Measurements from ENCODE around the gene PTPN3. TPM values are rescaled to one million over a fixed set of nuclear protein-coding genes. Genes with fewer than 3 reads are reported as not detected.

PTPN3 gene
- total RNA-seq, 1 donor from 2014 or later, result 7.8 TPM

DNA sequence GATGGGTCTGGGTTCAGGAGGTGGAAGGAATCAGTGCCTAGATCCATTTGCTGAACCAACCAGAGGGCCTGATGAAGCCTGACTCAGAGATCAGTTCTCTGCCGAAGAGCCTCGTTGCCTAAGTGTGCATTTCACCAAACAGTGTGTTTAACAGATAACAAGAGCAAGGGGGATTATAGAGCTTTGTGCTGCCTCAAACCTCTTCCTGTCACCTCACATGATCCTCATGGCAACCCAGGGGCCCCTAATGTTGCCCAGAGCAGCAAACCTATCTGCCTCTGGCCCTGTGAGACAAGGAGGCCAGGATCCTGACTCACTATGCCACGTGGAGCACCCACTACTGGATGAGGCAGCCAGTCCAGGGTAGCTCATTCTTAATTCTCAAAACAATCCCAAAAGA is 110.9 kb downstream of the PTPN3 start:
- no peaks in the 10 kb centered on the region for H3K4me1 ChIP-seq (ENCODE audit: control insufficient read depth in 3 of 3, insufficient read depth in 3 of 3, low read length in 3 of 3)
- H3K9me3 ChIP-seq (ENCODE audit: control insufficient read depth in 3 of 3, low read length in 3 of 3), result no peaks in the 10 kb centered on the region
- H3K27me3 ChIP-seq (ENCODE audit: control insufficient read depth in 3 of 3, insufficient read depth in 3 of 3, low read length in 3 of 3), result no peaks in the 10 kb centered on the region
- no peak overlapping the region for H3K27ac ChIP-seq (ENCODE audit: low read depth, low read length)
- no peak overlapping the region for H3K9ac ChIP-seq (ENCODE audit: low read depth in 1 of 3, low read length in 3 of 3)
- H3K36me3 ChIP-seq (ENCODE audit: control insufficient read depth in 3 of 3, insufficient read depth in 3 of 3, low read length in 3 of 3), result peaks cover 72 to 95% (median 83%) of the 10 kb centered on the region in 3 donors
- no peak overlapping the region for H3K4me3 ChIP-seq (ENCODE audit: low read length in 3 of 3)

GRCh38 chr9:109385499-109385898 is 112.6 kb downstream of the PTPN3 start:
- H3K4me1 ChIP-seq (ENCODE audit: control insufficient read depth in 3 of 3, insufficient read depth in 3 of 3, low read length in 3 of 3), result no peaks in the 10 kb centered on the region
- no peak overlapping the region for H3K9ac ChIP-seq (ENCODE audit: low read depth in 1 of 3, low read length in 3 of 3)
- no peak overlapping the region for H3K4me3 ChIP-seq (ENCODE audit: low read length in 3 of 3)
- no peaks in the 10 kb centered on the region for H3K9me3 ChIP-seq (ENCODE audit: control insufficient read depth in 3 of 3, low read length in 3 of 3)
- H3K27ac ChIP-seq (ENCODE audit: low read depth, low read length), result no peak overlapping the region
- no peaks in the 10 kb centered on the region for H3K27me3 ChIP-seq (ENCODE audit: control insufficient read depth in 3 of 3, insufficient read depth in 3 of 3, low read length in 3 of 3)
- H3K36me3 ChIP-seq (ENCODE audit: control insufficient read depth in 3 of 3, insufficient read depth in 3 of 3, low read length in 3 of 3), result peaks cover 84 to 99% (median 90%) of the 10 kb centered on the region in 3 donors

- H3K9ac ChIP-seq (ENCODE audit: low read depth in 1 of 3, low read length in 3 of 3), result no peak overlapping the region
- H3K9me3 ChIP-seq (ENCODE audit: control insufficient read depth in 3 of 3, low read length in 3 of 3), result no peaks in the 10 kb centered on the region
- no peaks in the 10 kb centered on the region for H3K4me1 ChIP-seq (ENCODE audit: control insufficient read depth in 3 of 3, insufficient read depth in 3 of 3, low read length in 3 of 3)
- peaks cover 88 to 98% (median 93%) of the 10 kb centered on the region in 3 donors for H3K36me3 ChIP-seq (ENCODE audit: control insufficient read depth in 3 of 3, insufficient read depth in 3 of 3, low read length in 3 of 3)
- no peak overlapping the region for H3K4me3 ChIP-seq (ENCODE audit: low read length in 3 of 3)
- no peak overlapping the region for H3K27ac ChIP-seq (ENCODE audit: low read depth, low read length)
- no peaks in the 10 kb centered on the region for H3K27me3 ChIP-seq (ENCODE audit: control insufficient read depth in 3 of 3, insufficient read depth in 3 of 3, low read length in 3 of 3)
Observed at GRCh38 chr9:109383947-109384346, 114.2 kb downstream of the PTPN3 start.

GRCh38 chr9:109383356-109383755 is 114.8 kb downstream of the PTPN3 start:
- Histone ChIP-seq H3K27ac (ENCODE audit: low read depth, low read length) (no peak overlapping the region), H3K36me3 (ENCODE audit: control insufficient read depth in 3 of 3, insufficient read depth in 3 of 3, low read length in 3 of 3) (peaks cover 88 to 98% (median 93%) of the 10 kb centered on the region in 3 donors), H3K4me1 (ENCODE audit: control insufficient read depth in 3 of 3, insufficient read depth in 3 of 3, low read length in 3 of 3) (no peaks in the 10 kb centered on the region), H3K9ac (ENCODE audit: low read depth in 1 of 3, low read length in 3 of 3) (no peak overlapping the region), H3K9me3 (ENCODE audit: control insufficient read depth in 3 of 3, low read length in 3 of 3) (no peaks in the 10 kb centered on the region), H3K4me3 (ENCODE audit: low read length in 3 of 3) (no peak overlapping the region), H3K27me3 (ENCODE audit: control insufficient read depth in 3 of 3, insufficient read depth in 3 of 3, low read length in 3 of 3) (no peaks in the 10 kb centered on the region)

DNA sequence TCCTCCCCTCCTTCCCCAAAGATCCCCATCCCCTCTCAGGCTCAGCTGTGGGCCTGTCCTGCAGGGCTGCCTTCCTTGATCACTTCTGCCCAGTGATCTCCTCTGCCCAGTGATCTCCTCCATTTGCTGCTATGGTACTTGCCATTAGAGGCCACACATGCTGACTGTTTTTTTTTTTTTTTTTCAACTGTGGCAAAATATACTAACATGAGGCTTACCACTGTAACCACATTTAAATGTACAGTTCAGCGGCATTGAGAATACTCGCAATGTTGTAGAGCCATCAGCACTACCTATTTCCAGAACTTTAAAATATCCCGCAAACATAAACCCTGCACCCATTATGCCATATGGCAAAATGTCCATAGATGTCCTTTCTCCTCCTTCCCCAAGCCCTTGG is 115.5 kb downstream of the PTPN3 start:
- Histone ChIP-seq H3K4me3 (ENCODE audit: low read length in 3 of 3) (no peak overlapping the region), H3K4me1 (ENCODE audit: control insufficient read depth in 3 of 3, insufficient read depth in 3 of 3, low read length in 3 of 3) (no peaks in the 10 kb centered on the region), H3K36me3 (ENCODE audit: control insufficient read depth in 3 of 3, insufficient read depth in 3 of 3, low read length in 3 of 3) (peaks cover 85 to 92% (median 91%) of the 10 kb centered on the region in 3 donors), H3K9ac (ENCODE audit: low read depth in 1 of 3, low read length in 3 of 3) (no peak overlapping the region), H3K27ac (ENCODE audit: low read depth, low read length) (no peak overlapping the region), H3K9me3 (ENCODE audit: control insufficient read depth in 3 of 3, low read length in 3 of 3) (no peaks in the 10 kb centered on the region), H3K27me3 (ENCODE audit: control insufficient read depth in 3 of 3, insufficient read depth in 3 of 3, low read length in 3 of 3) (no peaks in the 10 kb centered on the region)

DNA sequence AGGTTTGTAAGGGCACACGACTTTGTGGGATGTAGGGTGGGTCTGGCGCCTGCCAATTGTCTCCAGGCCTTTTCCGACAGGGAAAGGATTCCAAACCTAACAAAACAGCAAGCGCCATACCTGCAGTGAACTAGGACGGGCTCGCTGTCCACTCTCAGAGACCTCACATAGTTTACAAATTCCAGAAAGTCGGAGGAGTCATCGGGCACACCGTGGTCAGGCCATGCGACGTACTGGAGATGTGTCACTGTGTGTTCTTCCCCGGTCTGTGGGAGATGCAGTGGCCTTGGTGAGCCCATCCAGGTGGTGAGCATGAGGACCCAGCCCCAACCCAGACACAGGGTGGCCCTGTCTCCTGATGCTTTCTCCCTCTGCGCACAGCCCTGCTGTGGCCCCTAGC is 115.9 kb downstream of the PTPN3 start:
- H3K9me3 ChIP-seq (ENCODE audit: control insufficient read depth in 3 of 3, low read length in 3 of 3), result no peaks in the 10 kb centered on the region
- H3K9ac ChIP-seq (ENCODE audit: low read depth in 1 of 3, low read length in 3 of 3), result no peak overlapping the region
- no peaks in the 10 kb centered on the region for H3K27me3 ChIP-seq (ENCODE audit: control insufficient read depth in 3 of 3, insufficient read depth in 3 of 3, low read length in 3 of 3)
- no peaks in the 10 kb centered on the region for H3K4me1 ChIP-seq (ENCODE audit: control insufficient read depth in 3 of 3, insufficient read depth in 3 of 3, low read length in 3 of 3)
- H3K4me3 ChIP-seq (ENCODE audit: low read length in 3 of 3), result no peak overlapping the region
- no peak overlapping the region for H3K27ac ChIP-seq (ENCODE audit: low read depth, low read length)
- H3K36me3 ChIP-seq (ENCODE audit: control insufficient read depth in 3 of 3, insufficient read depth in 3 of 3, low read length in 3 of 3), result peaks cover 81 to 89% (median 88%) of the 10 kb centered on the region in 3 donors

- Histone ChIP-seq H3K9ac (ENCODE audit: low read depth in 1 of 3, low read length in 3 of 3) (no peak overlapping the region), H3K27me3 (ENCODE audit: control insufficient read depth in 3 of 3, insufficient read depth in 3 of 3, low read length in 3 of 3) (no peaks in the 10 kb centered on the region), H3K36me3 (ENCODE audit: control insufficient read depth in 3 of 3, insufficient read depth in 3 of 3, low read length in 3 of 3) (peaks cover 71 to 79% (median 78%) of the 10 kb centered on the region in 3 donors), H3K4me3 (ENCODE audit: low read length in 3 of 3) (no peak overlapping the region), H3K27ac (ENCODE audit: low read depth, low read length) (no peak overlapping the region), H3K4me1 (ENCODE audit: control insufficient read depth in 3 of 3, insufficient read depth in 3 of 3, low read length in 3 of 3) (no peaks in the 10 kb centered on the region), H3K9me3 (ENCODE audit: control insufficient read depth in 3 of 3, low read length in 3 of 3) (no peaks in the 10 kb centered on the region)
Observed at GRCh38 chr9:109381011-109381729, 116.9 kb downstream of the PTPN3 start.

- Histone ChIP-seq H3K36me3 (ENCODE audit: control insufficient read depth in 3 of 3, insufficient read depth in 3 of 3, low read length in 3 of 3) (peaks cover 55 to 63% (median 61%) of the 10 kb centered on the region in 3 donors), H3K9me3 (ENCODE audit: control insufficient read depth in 3 of 3, low read length in 3 of 3) (no peaks in the 10 kb centered on the region), H3K27me3 (ENCODE audit: control insufficient read depth in 3 of 3, insufficient read depth in 3 of 3, low read length in 3 of 3) (no peaks in the 10 kb centered on the region), H3K27ac (ENCODE audit: low read depth, low read length) (no peak overlapping the region), H3K4me1 (ENCODE audit: control insufficient read depth in 3 of 3, insufficient read depth in 3 of 3, low read length in 3 of 3) (no peaks in the 10 kb centered on the region), H3K4me3 (ENCODE audit: low read length in 3 of 3) (no peak overlapping the region), H3K9ac (ENCODE audit: low read depth in 1 of 3, low read length in 3 of 3) (no peak overlapping the region)
Observed at GRCh38 chr9:109379513-109379912, 118.6 kb downstream of the PTPN3 start.

GRCh38 chr9:109378316-109378715 is 119.8 kb downstream of the PTPN3 start:
- H3K4me1 ChIP-seq (ENCODE audit: control insufficient read depth in 3 of 3, insufficient read depth in 3 of 3, low read length in 3 of 3), result no peaks in the 10 kb centered on the region
- no peak overlapping the region for H3K9ac ChIP-seq (ENCODE audit: low read depth in 1 of 3, low read length in 3 of 3)
- H3K4me3 ChIP-seq (ENCODE audit: low read length in 3 of 3), result no peak overlapping the region
- no peak overlapping the region for H3K27ac ChIP-seq (ENCODE audit: low read depth, low read length)
- H3K27me3 ChIP-seq (ENCODE audit: control insufficient read depth in 3 of 3, insufficient read depth in 3 of 3, low read length in 3 of 3), result no peaks in the 10 kb centered on the region
- H3K36me3 ChIP-seq (ENCODE audit: control insufficient read depth in 3 of 3, insufficient read depth in 3 of 3, low read length in 3 of 3), result peaks cover 46 to 51% (median 50%) of the 10 kb centered on the region in 3 donors
- no peaks in the 10 kb centered on the region for H3K9me3 ChIP-seq (ENCODE audit: control insufficient read depth in 3 of 3, low read length in 3 of 3)

- H3K36me3 ChIP-seq (ENCODE audit: control insufficient read depth in 3 of 3, insufficient read depth in 3 of 3, low read length in 3 of 3), result no peaks in the 10 kb centered on the region
- H3K27ac ChIP-seq (ENCODE audit: low read depth, low read length), result no peak overlapping the region
- H3K4me1 ChIP-seq (ENCODE audit: control insufficient read depth in 3 of 3, insufficient read depth in 3 of 3, low read length in 3 of 3), result no peaks in the 10 kb centered on the region
- no peaks in the 10 kb centered on the region for H3K27me3 ChIP-seq (ENCODE audit: control insufficient read depth in 3 of 3, insufficient read depth in 3 of 3, low read length in 3 of 3)
- H3K9me3 ChIP-seq (ENCODE audit: control insufficient read depth in 3 of 3, low read length in 3 of 3), result no peaks in the 10 kb centered on the region
- no peak overlapping the region for H3K4me3 ChIP-seq (ENCODE audit: low read length in 3 of 3)
- H3K9ac ChIP-seq (ENCODE audit: low read depth in 1 of 3, low read length in 3 of 3), result no peak overlapping the region
Observed at GRCh38 chr9:109372246-109372645, 125.9 kb downstream of the PTPN3 start.

Measured in skeletal muscle tissue (tissue), 4 donors.